ENCODE data around the gene NMB. TPM values are rescaled to one million over a fixed set of nuclear protein-coding genes. Genes with fewer than 3 reads are reported as not detected.
A peak's percentile ranks its signal among the peaks of the same experiment; 100 is the strongest.
"Not testable (repeated sequence)": the region's sequence is repeated elsewhere in the genome, so short reads cannot be mapped to it uniquely, and the experiment has no call there.

Gene NMB
- total RNA-seq, 1 donor from 2014 or later = 9.0 TPM

- H3K4me1 ChIP-seq = no peaks in the 10 kb centered on the region
Observed at GRCh38 chr15:84696757-84697156, 38.8 kb upstream of the NMB start.

GRCh38 chr15:84690342-84690741 lies 32.3 kb upstream of the NMB start:
- H3K9me3 ChIP-seq = no peaks in the 10 kb centered on the region
- H3K27ac ChIP-seq = no peak overlapping the region
- DNase-seq (no peak), ATAC-seq (no peak)
- H3K36me3 ChIP-seq = peaks cover 54% of the 10 kb centered on the region
- intact Hi-C loops (cut with DNase I) = no loop called here
- no peaks in the 10 kb centered on the region for H3K4me1 ChIP-seq
- H3K27me3 ChIP-seq = no peaks in the 10 kb centered on the region
- TF ChIP-seq CTCF (IDR thresholded peaks at IDR 0.05) = no peak
- H3K4me3 ChIP-seq = no peak overlapping the region

More at GRCh38 chr15:84696757-84697156, 38.8 kb upstream of the NMB start:
- ATAC-seq (no peak), DNase-seq (no peak)
- no peak overlapping the region for H3K4me3 ChIP-seq
- intact Hi-C loops (cut with DNase I) = no loop called here
- H3K27ac ChIP-seq = no peak overlapping the region
- H3K36me3 ChIP-seq = no peaks in the 10 kb centered on the region
- H3K9me3 ChIP-seq = no peaks in the 10 kb centered on the region
- no peak for TF ChIP-seq CTCF (IDR thresholded peaks at IDR 0.05)
- no peaks in the 10 kb centered on the region for H3K27me3 ChIP-seq

- DNase-seq = no peak
- Histone ChIP-seq H3K27me3 (no peaks in the 10 kb centered on the region), H3K9me3 (no peaks in the 10 kb centered on the region), H3K4me1 (no peaks in the 10 kb centered on the region), H3K27ac (no peak overlapping the region), H3K4me3 (no peak overlapping the region), H3K36me3 (peaks cover 56% of the 10 kb centered on the region)
- no peak for ATAC-seq
- intact Hi-C loops (cut with DNase I) = no loop called here
- no peak for TF ChIP-seq CTCF (IDR thresholded peaks at IDR 0.05)
Observed at GRCh38 chr15:84689858-84690257, 31.9 kb upstream of the NMB start.

- H3K27me3 ChIP-seq; DNase-seq; H3K4me1 ChIP-seq; ATAC-seq; H3K4me3 ChIP-seq; H3K9me3 ChIP-seq; intact Hi-C loops (cut with DNase I); H3K27ac ChIP-seq: not testable (repeated sequence)
- H3K36me3 ChIP-seq = peaks cover 69% of the 10 kb centered on the region
Observed at GRCh38 chr15:84686446-84686845, 28.4 kb upstream of the NMB start.

- intact Hi-C loops (cut with DNase I) = no loop called here
- Histone ChIP-seq H3K36me3 (peaks cover 64% of the 10 kb centered on the region), H3K9me3 (no peaks in the 10 kb centered on the region), H3K27ac (no peak overlapping the region), H3K27me3 (no peaks in the 10 kb centered on the region), H3K4me3 (no peak overlapping the region), H3K4me1 (no peaks in the 10 kb centered on the region)
- ATAC-seq = peak; percentile 78
- no peak for DNase-seq
- TF ChIP-seq CTCF (IDR thresholded peaks at IDR 0.05) = no peak
Observed at GRCh38 chr15:84685304-84685703, 27.3 kb upstream of the NMB start.

GRCh38 chr15:84684092-84684491 lies 26.1 kb upstream of the NMB start:
- Histone ChIP-seq H3K36me3 (peaks cover 66% of the 10 kb centered on the region), H3K4me1 (no peaks in the 10 kb centered on the region), H3K9me3 (no peaks in the 10 kb centered on the region), H3K27me3 (no peaks in the 10 kb centered on the region), H3K27ac (no peak overlapping the region), H3K4me3 (no peak overlapping the region)
- no peak for DNase-seq
- peak; percentile 69 for ATAC-seq
- intact Hi-C loops (cut with DNase I) = no loop called here
- no peak for TF ChIP-seq CTCF (IDR thresholded peaks at IDR 0.05)
